ENCODE measurements around the gene ABCA9. TPM values are rescaled to one million over a fixed set of nuclear protein-coding genes. Genes with fewer than 3 reads are reported as not detected.

The ABCA9 gene
- total RNA-seq, 1 experiment from 2014 or later, result not detected

GRCh38 chr17:68973098-68973846 lies 87.5 kb downstream of the ABCA9 start:
- H2BK15ac ChIP-seq (ENCODE audit: low read depth, low read length), result no peak overlapping the region
- Mint-ChIP-seq H3K27ac (no peak overlapping the region), H3K9me3 (no peaks in the 10 kb centered on the region; a peak in 1 of 5 replicates), H3K4me3 (no peak overlapping the region), H3K27me3 (ENCODE audit: low read depth) (peaks cover 6% of the 10 kb centered on the region), H3K4me1 (no peaks in the 10 kb centered on the region), H3K36me3 (ENCODE audit: insufficient read depth in 1 of 3, low read depth in 3 of 3) (no peaks in the 10 kb centered on the region; a peak in 1 of 7 replicates)
- H2AK5ac ChIP-seq (ENCODE audit: insufficient read length, low read length), result no peak overlapping the region
- H3K4ac ChIP-seq (ENCODE audit: low read depth, low read length), result no peak overlapping the region
- H2BK20ac ChIP-seq (ENCODE audit: low read depth, low read length, poor library complexity, severe bottlenecking), result no peak overlapping the region
- H2BK120ac ChIP-seq (ENCODE audit: low read depth, low read length, poor library complexity, severe bottlenecking), result no peak overlapping the region
- H3K23me2 ChIP-seq (ENCODE audit: insufficient read length, low read depth, low read length, poor library complexity, severe bottlenecking), result no peaks in the 10 kb centered on the region
- H4K20me1 ChIP-seq (ENCODE audit: control insufficient read depth, insufficient read depth, insufficient read length), result no peaks in the 10 kb centered on the region
- no peak for DNase-seq
- no peak overlapping the region for H2BK5ac ChIP-seq (ENCODE audit: insufficient read length, low read length)
- no peak overlapping the region for H3T11ph ChIP-seq (ENCODE audit: low read length)
- H3K56ac ChIP-seq (ENCODE audit: insufficient read length, low read depth, low read length), result no peak overlapping the region
- H3K27me3 ChIP-seq (ENCODE audit: insufficient read depth, low read length), result no peaks in the 10 kb centered on the region
- TF ChIP-seq CTCF (conservative IDR thresholded peaks at IDR 0.05), result no peak
- H4K8ac ChIP-seq (replicated peaks; ENCODE audit: insufficient read length, low read depth, low read length), result no peak overlapping the region
- no peak overlapping the region for H3K18ac ChIP-seq (ENCODE audit: insufficient read length, low read depth, low read length)
- H2AFZ ChIP-seq (ENCODE audit: low read length), result no peak overlapping the region
- no CpG with 5 or more reads among the region's 3 CpGs for WGBS (ENCODE audit: extremely low coverage, insufficient read length, low lambda C conversion rate)
- no peaks in the 10 kb centered on the region for H3K9me3 ChIP-seq (ENCODE audit: control insufficient read depth, low read depth, low read length)
- H2BK12ac ChIP-seq (ENCODE audit: insufficient read length, low read depth, low read length), result no peak overlapping the region
- no peak overlapping the region for H3K27ac ChIP-seq (ENCODE audit: insufficient read length, low read depth, low read length)
- no peak overlapping the region for H3K23ac ChIP-seq (ENCODE audit: insufficient read length, low read depth, low read length)
- no peaks in the 10 kb centered on the region for H3K79me2 ChIP-seq (ENCODE audit: insufficient read depth, low read length)
- no peaks in the 10 kb centered on the region for H3K4me1 ChIP-seq (ENCODE audit: insufficient read depth, low read length)
- H4K91ac ChIP-seq (ENCODE audit: insufficient read length, low read depth, low read length), result no peak overlapping the region
- no peak overlapping the region for H3K14ac ChIP-seq (ENCODE audit: insufficient read depth, low read length)
- H3K9ac ChIP-seq (ENCODE audit: extremely low read depth, insufficient read length, low read length), result no peak overlapping the region
- no peak overlapping the region for H4K5ac ChIP-seq (ENCODE audit: insufficient read length, low read depth, low read length)
- H3K4me2 ChIP-seq (ENCODE audit: insufficient read depth, insufficient read length, low read length), result no peak overlapping the region
- no peaks in the 10 kb centered on the region for H3K79me1 ChIP-seq (ENCODE audit: insufficient read depth, low read depth, low read length, poor library complexity, severe bottlenecking)

All from H9 (cell line).